Breast epithelium (tissue), 3 donors: ENCODE results near the gene INTS15.

Experiments used
- CTCF ChIP-seq, 3 donors: fragments of 450-650 bp; IDR thresholded peaks; one replicate each; pipeline ENCODE4 v1.5.1; 2016 to 2017; ENCODE audit warnings: antibody characterized with exemption in 3 of 3, mild to moderate bottlenecking in 3 of 3, moderate library complexity in 3 of 3
- POLR2AphosphoS5 ChIP-seq, 3 donors: sonication (generic); formaldehyde crosslinking; IDR thresholded peaks; one replicate each; pipeline ENCODE4 v1.6.1; 2017; ENCODE audit warnings: antibody characterized with exemption in 3 of 3

- TF ChIP-seq CTCF (IDR thresholded peaks at IDR 0.05) = no peak
- no peak for TF ChIP-seq POLR2AphosphoS5 (IDR thresholded peaks at IDR 0.05)
Observed at GRCh38 chr7:6628045-6628444, 38.2 kb downstream of the INTS15 start.
